ENCODE data around the gene PCDHGA1. TPM values are rescaled to one million over a fixed set of nuclear protein-coding genes. Genes with fewer than 3 reads are reported as not detected.
"Not testable (repeated sequence)": the region's sequence is repeated elsewhere in the genome, so short reads cannot be mapped to it uniquely, and the experiment has no call there.

Gene PCDHGA1
- total and polyA plus RNA-seq, 7 donors = 0.27 to 2.1 (median 0.59) TPM

DNA sequence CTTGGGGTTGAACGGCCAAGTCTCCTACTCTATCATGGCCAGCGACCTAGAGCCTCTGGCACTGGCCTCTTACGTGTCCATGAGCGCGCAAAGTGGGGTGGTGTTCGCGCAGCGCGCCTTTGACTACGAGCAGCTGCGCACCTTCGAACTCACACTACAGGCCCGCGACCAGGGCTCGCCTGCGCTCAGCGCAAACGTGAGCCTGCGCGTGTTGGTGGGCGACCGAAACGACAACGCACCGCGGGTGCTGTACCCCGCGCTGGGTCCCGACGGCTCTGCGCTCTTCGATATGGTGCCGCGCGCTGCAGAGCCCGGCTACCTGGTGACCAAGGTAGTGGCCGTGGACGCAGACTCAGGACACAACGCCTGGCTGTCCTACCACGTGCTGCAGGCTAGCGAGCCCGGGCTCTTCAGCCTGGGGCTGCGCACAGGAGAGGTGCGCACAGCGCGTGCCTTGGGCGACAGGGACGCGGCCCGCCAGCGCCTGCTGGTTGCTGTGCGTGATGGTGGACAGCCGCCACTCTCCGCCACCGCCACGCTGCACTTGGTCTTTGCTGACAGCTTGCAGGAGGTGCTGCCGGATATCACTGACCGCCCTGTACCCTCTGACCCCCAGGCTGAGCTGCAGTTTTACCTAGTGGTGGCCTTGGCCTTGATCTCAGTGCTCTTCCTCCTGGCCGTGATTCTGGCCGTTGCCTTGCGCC is 69.4 kb downstream of the PCDHGA1 start:
- ATAC-seq = no peak

DNA sequence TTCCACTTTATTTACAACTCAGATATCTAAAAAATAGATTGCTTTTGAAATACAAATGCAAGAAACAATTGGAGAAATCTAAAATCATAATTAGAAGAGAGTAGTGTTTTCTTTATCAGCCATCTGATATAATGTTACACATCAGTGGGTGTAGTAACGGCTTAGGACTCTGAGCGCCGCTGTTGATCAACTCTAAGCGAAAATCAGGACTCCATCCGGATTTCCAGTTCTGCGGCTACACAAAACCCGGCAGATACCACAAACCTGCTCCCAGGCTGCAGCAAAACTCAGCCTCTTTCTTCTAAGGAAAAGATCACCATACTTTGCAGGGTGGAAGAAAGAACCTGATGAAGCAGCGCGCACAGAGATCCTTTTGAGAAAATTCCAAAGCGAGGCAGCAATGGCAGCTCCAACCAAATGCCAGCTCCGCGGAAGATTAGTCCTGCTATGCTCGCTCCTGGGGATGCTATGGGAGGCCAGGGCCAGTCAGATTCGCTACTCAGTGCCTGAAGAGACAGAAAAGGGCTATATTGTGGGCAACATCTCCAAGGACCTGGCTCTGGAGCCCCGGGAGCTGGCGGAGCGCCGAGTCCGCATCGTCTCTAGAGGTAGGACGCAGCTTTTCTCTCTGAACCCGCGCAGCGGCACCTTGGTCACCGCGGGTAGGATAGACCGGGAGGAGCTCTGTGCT is 72.4 kb downstream of the PCDHGA1 start, which contains the start of gene PCDHGA9:
Gene PCDHGA9, plus strand, starts transcription at position 226 of the 691 bp plus-strand sequence. Its CDS starts 175 bp downstream, at position 401.
- 20 to 22% (median 20%) methylated on average over 27 of the region's 27 CpGs for WGBS, 3 donors
- intact Hi-C loops (cut with DNase I) = no loop called here
- ATAC-seq = peak in 3 of 4 donors; percentile 49 to 60 (median 55)
- Histone ChIP-seq H3K4me3 (peak within 1 kb of the TSS; percentile 47), H3K9me3 (peaks cover 4% of the 10 kb centered on the region), H3K4me1 (peaks cover 4% of the 10 kb centered on the region), H3K27ac (no peak within 1 kb of the TSS), H3K36me3 (ENCODE audit: insufficient read depth in 1 of 2, low read depth in 1 of 2) (no peaks in the 10 kb centered on the region), H3K27me3 (ENCODE audit: insufficient read depth in 3 of 3, low read length in 2 of 3) (peaks cover 0 to 37% (median 17%) of the 10 kb centered on the region in 3 donors)
- DNase-seq = peak in 1 of 2 donors; percentile 59
- TF ChIP-seq, protein P1, sequence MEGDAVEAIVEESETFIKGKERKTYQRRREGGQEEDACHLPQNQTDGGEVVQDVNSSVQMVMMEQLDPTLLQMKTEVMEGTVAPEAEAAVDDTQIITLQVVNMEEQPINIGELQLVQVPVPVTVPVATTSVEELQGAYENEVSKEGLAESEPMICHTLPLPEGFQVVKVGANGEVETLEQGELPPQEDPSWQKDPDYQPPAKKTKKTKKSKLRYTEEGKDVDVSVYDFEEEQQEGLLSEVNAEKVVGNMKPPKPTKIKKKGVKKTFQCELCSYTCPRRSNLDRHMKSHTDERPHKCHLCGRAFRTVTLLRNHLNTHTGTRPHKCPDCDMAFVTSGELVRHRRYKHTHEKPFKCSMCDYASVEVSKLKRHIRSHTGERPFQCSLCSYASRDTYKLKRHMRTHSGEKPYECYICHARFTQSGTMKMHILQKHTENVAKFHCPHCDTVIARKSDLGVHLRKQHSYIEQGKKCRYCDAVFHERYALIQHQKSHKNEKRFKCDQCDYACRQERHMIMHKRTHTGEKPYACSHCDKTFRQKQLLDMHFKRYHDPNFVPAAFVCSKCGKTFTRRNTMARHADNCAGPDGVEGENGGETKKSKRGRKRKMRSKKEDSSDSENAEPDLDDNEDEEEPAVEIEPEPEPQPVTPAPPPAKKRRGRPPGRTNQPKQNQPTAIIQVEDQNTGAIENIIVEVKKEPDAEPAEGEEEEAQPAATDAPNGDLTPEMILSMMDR (IDR thresholded peaks at IDR 0.05) = peak; percentile 46

More for the DNA sequence above, 69.4 kb downstream of the PCDHGA1 start:
- Histone ChIP-seq H3K27ac (no peak overlapping the region), H3K27me3 (ENCODE audit: insufficient read depth in 3 of 3, low read length in 2 of 3) (peaks cover 0 to 48% (median 17%) of the 10 kb centered on the region in 3 donors), H3K4me3 (peak overlapping the region; percentile 42), H3K36me3 (ENCODE audit: insufficient read depth in 1 of 2, low read depth in 1 of 2) (no peaks in the 10 kb centered on the region), H3K9me3 (peaks cover 4% of the 10 kb centered on the region), H3K4me1 (peaks cover 4% of the 10 kb centered on the region)
- no peak for DNase-seq
- 26 to 34% (median 30%) methylated on average over 56 to 61 of the region's 61 CpGs for WGBS, 3 donors
- TF ChIP-seq, protein P1 (IDR thresholded peaks at IDR 0.05) = no peak
- intact Hi-C loops (cut with DNase I) = no loop called here

DNA sequence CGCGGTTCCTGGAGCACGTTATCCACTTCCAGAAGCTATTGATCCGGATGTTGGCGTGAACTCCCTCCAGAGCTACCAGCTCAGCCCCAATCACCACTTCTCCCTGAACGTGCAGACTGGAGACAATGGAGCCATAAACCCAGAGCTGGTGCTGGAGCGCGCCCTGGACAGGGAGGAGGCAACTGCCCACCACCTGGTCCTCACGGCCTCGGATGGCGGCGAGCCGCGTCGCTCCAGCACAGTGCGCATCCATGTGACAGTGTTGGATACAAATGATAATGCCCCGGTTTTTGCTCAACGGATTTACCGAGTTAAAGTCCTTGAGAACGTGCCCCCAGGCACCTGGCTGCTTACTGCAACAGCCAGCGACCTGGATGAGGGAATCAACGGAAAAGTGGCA is 73.1 kb downstream of the PCDHGA1 start:
- no peak overlapping the region for H3K27ac ChIP-seq

DNA sequence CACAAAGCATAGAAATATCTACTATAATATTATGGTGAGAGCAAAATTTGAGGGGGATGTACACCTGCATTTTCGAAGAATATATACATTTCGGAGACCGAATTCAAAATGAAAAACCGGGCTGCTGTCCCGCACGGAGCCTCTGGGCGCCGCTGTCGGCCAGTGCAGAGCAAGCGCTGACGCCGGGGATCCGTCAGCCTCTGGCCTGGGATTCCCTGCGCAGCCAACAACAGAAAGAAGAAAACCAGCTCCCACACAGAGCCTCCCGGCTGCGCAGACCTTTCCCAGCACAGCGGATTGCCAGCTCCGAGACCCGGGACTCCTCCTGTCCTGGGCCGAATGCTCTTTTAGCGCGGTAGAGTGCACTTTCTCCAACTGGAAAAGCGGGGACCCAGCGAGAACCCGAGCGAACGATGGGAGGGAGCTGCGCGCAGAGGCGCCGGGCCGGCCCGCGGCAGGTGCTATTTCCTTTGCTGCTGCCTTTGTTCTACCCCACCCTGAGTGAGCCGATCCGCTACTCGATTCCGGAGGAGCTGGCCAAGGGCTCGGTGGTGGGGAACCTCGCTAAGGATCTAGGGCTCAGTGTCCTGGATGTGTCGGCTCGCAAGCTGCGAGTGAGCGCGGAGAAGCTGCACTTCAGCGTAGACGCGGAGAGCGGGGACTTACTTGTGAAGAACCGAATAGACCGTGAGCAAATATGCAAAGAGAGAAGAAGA is 77.6 kb downstream of the PCDHGA1 start, which contains the start of gene PCDHGB6:
Gene PCDHGB6, plus strand, starts transcription at position 232 of the 716 bp plus-strand sequence. Its CDS starts 182 bp downstream, at position 414.
- TF ChIP-seq, protein P1 (IDR thresholded peaks at IDR 0.05) = peak; percentile 70
- H3K4me1 ChIP-seq; H3K36me3 ChIP-seq (ENCODE audit: insufficient read depth in 1 of 2, low read depth in 1 of 2); H3K9me3 ChIP-seq; intact Hi-C loops (cut with DNase I): not testable (repeated sequence)
- DNase-seq (peak; percentile 50 to 72), ATAC-seq (peak; percentile 80 to 89 (median 86))
- 9 to 16% (median 13%) methylated on average over 43 to 51 of the region's 51 CpGs for WGBS, 3 donors
- H3K27me3 ChIP-seq (ENCODE audit: insufficient read depth in 3 of 3, low read length in 2 of 3) = peaks cover 0 to 19% (median 8%) of the 10 kb centered on the region in 3 donors
- peak within 1 kb of the TSS; percentile 51 for H3K27ac ChIP-seq
- peak within 1 kb of the TSS; percentile 62 for H3K4me3 ChIP-seq

More for the DNA sequence above, 73.1 kb downstream of the PCDHGA1 start:
- DNase-seq (no peak), ATAC-seq (no peak)
- H3K4me1 ChIP-seq = peaks cover 4% of the 10 kb centered on the region
- H3K27me3 ChIP-seq (ENCODE audit: insufficient read depth in 3 of 3, low read length in 2 of 3) = peaks cover 0 to 38% (median 17%) of the 10 kb centered on the region in 3 donors
- no peaks in the 10 kb centered on the region for H3K36me3 ChIP-seq (ENCODE audit: insufficient read depth in 1 of 2, low read depth in 1 of 2)
- TF ChIP-seq, protein P1 (IDR thresholded peaks at IDR 0.05) = no peak
- H3K4me3 ChIP-seq = peak overlapping the region; percentile 47
- intact Hi-C loops (cut with DNase I) = no loop called here
- 36 to 42% (median 39%) methylated on average over 22 of the region's 22 CpGs for WGBS, 3 donors
- H3K9me3 ChIP-seq = peaks cover 4% of the 10 kb centered on the region

Data from psoas muscle (tissue), 8 donors.